ENCODE results near the gene PRKCD.
A peak's percentile ranks its signal among the peaks of the same experiment; 100 is the strongest.

The PRKCD gene

GRCh38 chr3:53160660-53161449, at the start of gene PRKCD:
Gene PRKCD (plus strand): TSS chr3:53161209. CDS start chr3:53178423, 17,214 bp downstream.
- DNase-seq (ENCODE audit: low read depth in 2 of 2): peak; percentile 69 to 71

- DNase-seq (ENCODE audit: low read depth in 2 of 2): no peak
Observed at GRCh38 chr3:53111822-53112221, 49.2 kb upstream of the PRKCD start.

- DNase-seq (ENCODE audit: low read depth in 2 of 2): no peak
Observed at GRCh38 chr3:53113293-53114010, 47.6 kb upstream of the PRKCD start.

- DNase-seq (ENCODE audit: low read depth in 2 of 2): peak; percentile 59 to 71
Observed at GRCh38 chr3:53114011-53114400, 47.0 kb upstream of the PRKCD start.

GRCh38 chr3:53114412-53115074, 46.5 kb upstream of the PRKCD start:
- no peak for DNase-seq (ENCODE audit: low read depth in 2 of 2)

- no peak for DNase-seq (ENCODE audit: low read depth in 2 of 2)
Observed at GRCh38 chr3:53116956-53117355, 44.1 kb upstream of the PRKCD start.

- DNase-seq (ENCODE audit: low read depth in 2 of 2): no peak
Observed at GRCh38 chr3:53120336-53120735, 40.7 kb upstream of the PRKCD start.

GRCh38 chr3:53122255-53122932, 38.6 kb upstream of the PRKCD start:
- no peak for DNase-seq (ENCODE audit: low read depth in 2 of 2)

- DNase-seq (ENCODE audit: low read depth in 2 of 2): no peak
Observed at GRCh38 chr3:53122933-53123305, 38.1 kb upstream of the PRKCD start.

GRCh38 chr3:53123510-53123909, 37.5 kb upstream of the PRKCD start:
- DNase-seq (ENCODE audit: low read depth in 2 of 2): no peak

GRCh38 chr3:53123953-53124352, 37.1 kb upstream of the PRKCD start:
- no peak for DNase-seq (ENCODE audit: low read depth in 2 of 2)

GRCh38 chr3:53126601-53127000, 34.4 kb upstream of the PRKCD start:
- no peak for DNase-seq (ENCODE audit: low read depth in 2 of 2)

- DNase-seq (ENCODE audit: low read depth in 2 of 2): no peak
Observed at GRCh38 chr3:53129344-53129743, 31.7 kb upstream of the PRKCD start.

GRCh38 chr3:53130179-53131061, 30.6 kb upstream of the PRKCD start, which contains the start of gene RFT1:
Gene RFT1 (minus strand): TSS chr3:53130435. CDS start chr3:53130400, 35 bp downstream.
- peak; percentile 96 to 97 for DNase-seq (ENCODE audit: low read depth in 2 of 2)

GRCh38 chr3:53131096-53131495, 29.9 kb upstream of the PRKCD start:
- no peak for DNase-seq (ENCODE audit: low read depth in 2 of 2)

GRCh38 chr3:53132347-53132746, 28.7 kb upstream of the PRKCD start:
- no peak for DNase-seq (ENCODE audit: low read depth in 2 of 2)

GRCh38 chr3:53134631-53135232, 26.3 kb upstream of the PRKCD start:
- peak; percentile 35 to 52 for DNase-seq (ENCODE audit: low read depth in 2 of 2)

- no peak for DNase-seq (ENCODE audit: low read depth in 2 of 2)
Observed at GRCh38 chr3:53137221-53137620, 23.8 kb upstream of the PRKCD start.

GRCh38 chr3:53137835-53138446, 23.1 kb upstream of the PRKCD start:
- no peak for DNase-seq (ENCODE audit: low read depth in 2 of 2)

Data from stimulated activated CD8-positive, alpha-beta memory T cell treated with anti-CD3 and anti-CD28 coated beads, Interleukin-2, amount 100 ng/mL, for 48 hours (primary cell).